Suprapubic skin (tissue), 4 donors: ENCODE data around the gene NFIC.

Source experiments
- EP300 ChIP-seq: sonication (generic); formaldehyde crosslinking; IDR thresholded peaks from one replicate; pipeline ENCODE4 v1.6.1; 2017; ENCODE audit warnings: antibody characterized with exemption
- POLR2A ChIP-seq, 2 donors: fragments of 450-650 bp; IDR thresholded peaks; one replicate each; pipeline ENCODE4 v1.6.1; 2017; ENCODE audit warnings: antibody characterized with exemption in 2 of 2, mild to moderate bottlenecking in 2 of 2, moderate library complexity in 2 of 2
- POLR2AphosphoS5 ChIP-seq, 3 donors: sonication (generic); formaldehyde crosslinking; IDR thresholded peaks; one replicate each; pipeline ENCODE4 v1.6.1; 2017; ENCODE audit warnings: antibody characterized with exemption in 3 of 3
- TF ChIP-seq, protein P1 (sequence below), 2 donors: fragments of 200-600 bp in 1 of 2; fragments of 450-650 bp in 1 of 2; sonication (generic) in 1 of 2; IDR thresholded peaks; one replicate each; pipeline ENCODE4 v1.5.1; 2016 to 2019; ENCODE audit warnings: antibody characterized with exemption in 2 of 2, mild to moderate bottlenecking in 1 of 2, moderate library complexity in 1 of 2

DNA sequence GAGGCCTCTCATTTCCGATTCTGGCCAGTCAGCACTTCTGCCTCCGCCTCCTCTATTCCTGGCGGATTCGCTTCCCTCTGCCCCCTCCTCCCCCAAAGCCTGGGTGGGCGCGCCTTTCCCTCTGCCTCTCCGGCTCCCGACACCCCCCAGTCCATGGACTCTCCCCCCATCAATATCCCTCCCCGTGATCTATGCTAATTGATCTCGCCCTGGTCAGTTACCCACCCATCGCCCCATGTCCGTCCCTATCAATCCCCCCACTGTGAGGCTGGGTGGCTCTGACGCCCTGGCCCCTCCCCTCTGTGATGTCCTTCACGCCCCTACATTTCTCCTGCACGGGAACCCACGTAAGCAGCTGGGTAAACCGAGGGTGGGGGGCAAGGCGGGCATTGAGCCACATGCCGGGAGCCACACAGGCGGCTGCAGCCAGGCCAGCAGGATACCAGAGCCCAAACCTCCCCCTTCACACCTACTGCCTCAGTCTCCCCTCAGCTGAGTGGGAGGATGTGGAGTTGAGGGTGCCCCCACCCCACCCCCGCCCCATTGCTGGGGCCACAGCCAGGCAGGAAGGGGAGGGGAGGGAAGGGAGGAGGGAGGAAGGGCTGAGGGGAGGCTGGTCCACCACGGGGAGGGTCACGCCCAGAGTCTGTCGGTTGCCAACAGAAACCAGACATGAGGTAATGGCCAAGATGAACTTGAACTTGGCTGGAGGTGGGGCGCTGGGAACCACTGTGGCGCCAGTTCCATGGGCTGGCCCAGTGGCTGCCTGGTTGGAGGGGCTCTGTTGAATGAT, 92.9 kb downstream of the NFIC start:
- TF ChIP-seq, protein P1, sequence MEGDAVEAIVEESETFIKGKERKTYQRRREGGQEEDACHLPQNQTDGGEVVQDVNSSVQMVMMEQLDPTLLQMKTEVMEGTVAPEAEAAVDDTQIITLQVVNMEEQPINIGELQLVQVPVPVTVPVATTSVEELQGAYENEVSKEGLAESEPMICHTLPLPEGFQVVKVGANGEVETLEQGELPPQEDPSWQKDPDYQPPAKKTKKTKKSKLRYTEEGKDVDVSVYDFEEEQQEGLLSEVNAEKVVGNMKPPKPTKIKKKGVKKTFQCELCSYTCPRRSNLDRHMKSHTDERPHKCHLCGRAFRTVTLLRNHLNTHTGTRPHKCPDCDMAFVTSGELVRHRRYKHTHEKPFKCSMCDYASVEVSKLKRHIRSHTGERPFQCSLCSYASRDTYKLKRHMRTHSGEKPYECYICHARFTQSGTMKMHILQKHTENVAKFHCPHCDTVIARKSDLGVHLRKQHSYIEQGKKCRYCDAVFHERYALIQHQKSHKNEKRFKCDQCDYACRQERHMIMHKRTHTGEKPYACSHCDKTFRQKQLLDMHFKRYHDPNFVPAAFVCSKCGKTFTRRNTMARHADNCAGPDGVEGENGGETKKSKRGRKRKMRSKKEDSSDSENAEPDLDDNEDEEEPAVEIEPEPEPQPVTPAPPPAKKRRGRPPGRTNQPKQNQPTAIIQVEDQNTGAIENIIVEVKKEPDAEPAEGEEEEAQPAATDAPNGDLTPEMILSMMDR (IDR thresholded peaks at IDR 0.05): no peak
- TF ChIP-seq POLR2A (IDR thresholded peaks at IDR 0.05) (no peak), EP300 (no peak), POLR2AphosphoS5 (IDR thresholded peaks at IDR 0.05) (peak in 1 of 3 donors; percentile 9)
